Activated T-helper 1 cell treated with anti-CD3 and anti-CD28 coated beads, Interleukin-2, amount 50 U/mL, for 16 hours (primary cell): ENCODE results near the gene NDUFAF5.

Source experiments
- DNase-seq, 2 donors: peaks; one replicate each; pipeline ENCODE4 v3.0.0-alpha.2; 2020; ENCODE audit warnings: low read depth in 1 of 2, low spot score in 1 of 2

NDUFAF5 gene

DNA sequence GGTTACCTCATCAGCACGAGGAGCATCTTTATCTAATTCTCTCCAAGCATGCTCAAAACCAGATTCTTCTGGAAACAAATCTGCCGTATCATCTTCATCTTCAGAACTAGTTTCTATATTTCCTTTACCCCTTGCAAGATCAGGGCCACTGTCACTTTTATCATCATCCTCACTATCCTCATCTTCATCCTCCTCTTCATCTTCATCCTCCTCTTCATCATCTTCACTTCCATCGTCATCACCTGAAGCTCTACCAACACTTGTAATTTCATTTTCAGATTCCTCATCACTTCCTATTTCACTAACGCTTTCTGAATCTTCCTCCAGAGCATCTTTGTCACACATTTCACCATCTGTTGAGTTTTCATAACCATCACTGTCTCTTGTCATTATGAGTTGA lies 9.0 kb upstream of the NDUFAF5 start:
- no peak for DNase-seq

DNA sequence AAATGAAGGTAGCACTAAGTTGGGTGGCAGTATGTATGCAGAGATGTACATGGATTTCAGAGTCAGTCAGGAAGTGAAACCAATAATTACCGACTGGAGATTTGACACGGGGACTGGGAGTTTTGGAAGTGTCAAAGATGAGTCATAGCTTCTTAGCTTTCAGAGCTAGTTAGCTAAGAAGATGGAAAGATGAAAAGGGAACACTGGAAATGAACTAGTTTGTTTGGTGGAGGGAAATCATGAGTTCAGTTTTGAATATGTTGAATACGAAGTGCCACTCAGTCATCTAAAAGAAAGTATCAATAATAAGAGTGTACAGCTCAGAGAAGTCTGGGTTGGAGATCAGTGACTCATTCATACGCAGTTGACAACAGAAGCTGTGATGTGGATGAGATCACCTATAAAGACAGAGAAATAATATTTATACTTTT lies 7.6 kb upstream of the NDUFAF5 start:
- DNase-seq, result no peak

DNA sequence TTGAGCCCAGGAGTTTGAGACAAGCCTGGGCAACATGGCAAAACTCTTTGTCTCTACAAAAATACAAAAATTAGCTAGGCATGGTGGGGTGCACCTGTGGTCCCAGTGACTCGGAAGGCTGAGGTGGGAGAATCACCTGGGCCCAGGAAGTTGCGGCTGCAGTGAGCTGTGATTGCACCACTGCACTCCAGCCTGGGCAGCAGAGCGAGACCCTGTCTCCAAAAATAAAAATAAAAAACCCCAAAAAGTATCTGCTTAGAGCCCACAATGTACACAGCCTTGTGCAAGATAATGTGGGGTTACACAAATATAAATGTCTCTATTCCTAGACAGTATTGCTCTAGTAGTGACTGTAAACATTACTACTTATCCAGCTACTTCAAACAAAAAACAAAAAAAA lies 6.0 kb upstream of the NDUFAF5 start:
- no peak for DNase-seq

DNA sequence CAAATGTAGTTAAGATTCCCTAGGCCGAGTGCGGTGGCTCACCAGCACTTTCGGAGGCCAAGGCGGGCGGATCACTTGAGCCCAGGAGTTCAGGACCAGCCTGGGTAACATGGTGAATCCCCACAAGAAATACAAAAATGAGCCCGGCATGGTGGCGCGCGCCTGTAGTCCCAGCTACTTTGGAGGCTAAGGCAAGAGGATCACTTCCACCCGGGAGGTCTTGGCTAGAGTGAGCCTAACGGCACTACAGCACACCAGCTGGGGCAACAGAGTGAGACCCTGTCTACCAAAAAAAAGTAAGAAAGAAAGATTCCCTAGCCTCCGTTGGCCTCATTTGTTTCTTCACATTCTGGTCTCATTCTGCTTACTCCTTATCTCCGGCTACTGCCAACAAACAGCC lies 1.3 kb upstream of the NDUFAF5 start:
- no peak for DNase-seq

DNA sequence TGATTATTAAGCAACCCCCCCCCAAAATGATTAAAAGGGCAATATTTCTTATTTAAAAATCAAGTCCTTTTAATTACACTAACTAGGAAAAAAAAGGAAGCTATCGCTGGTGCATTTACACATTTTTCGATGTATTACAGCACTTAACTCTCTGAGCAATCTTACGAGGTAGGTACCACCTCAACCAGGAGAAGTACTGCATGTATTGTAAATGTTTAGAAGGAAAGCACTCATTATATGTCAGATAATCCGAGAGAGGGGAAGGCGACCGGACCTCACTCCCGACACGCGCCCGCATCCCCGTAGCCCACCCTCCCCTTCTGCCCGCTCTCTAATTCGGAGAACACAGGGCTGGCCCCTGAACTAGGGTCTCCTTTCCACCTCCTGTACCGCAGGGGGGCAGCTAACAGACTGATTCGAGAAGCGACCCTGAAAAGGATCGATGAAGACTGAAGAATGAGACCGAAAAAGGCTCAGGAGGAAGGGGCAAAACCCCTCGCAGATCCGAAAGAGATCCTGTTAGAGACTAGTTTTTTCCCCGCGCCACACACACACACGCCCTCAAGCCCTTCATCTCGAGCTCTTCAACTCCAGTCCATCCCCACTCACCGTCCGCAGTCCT lies 446 bp upstream of the NDUFAF5 start:
- no peak for DNase-seq

DNA sequence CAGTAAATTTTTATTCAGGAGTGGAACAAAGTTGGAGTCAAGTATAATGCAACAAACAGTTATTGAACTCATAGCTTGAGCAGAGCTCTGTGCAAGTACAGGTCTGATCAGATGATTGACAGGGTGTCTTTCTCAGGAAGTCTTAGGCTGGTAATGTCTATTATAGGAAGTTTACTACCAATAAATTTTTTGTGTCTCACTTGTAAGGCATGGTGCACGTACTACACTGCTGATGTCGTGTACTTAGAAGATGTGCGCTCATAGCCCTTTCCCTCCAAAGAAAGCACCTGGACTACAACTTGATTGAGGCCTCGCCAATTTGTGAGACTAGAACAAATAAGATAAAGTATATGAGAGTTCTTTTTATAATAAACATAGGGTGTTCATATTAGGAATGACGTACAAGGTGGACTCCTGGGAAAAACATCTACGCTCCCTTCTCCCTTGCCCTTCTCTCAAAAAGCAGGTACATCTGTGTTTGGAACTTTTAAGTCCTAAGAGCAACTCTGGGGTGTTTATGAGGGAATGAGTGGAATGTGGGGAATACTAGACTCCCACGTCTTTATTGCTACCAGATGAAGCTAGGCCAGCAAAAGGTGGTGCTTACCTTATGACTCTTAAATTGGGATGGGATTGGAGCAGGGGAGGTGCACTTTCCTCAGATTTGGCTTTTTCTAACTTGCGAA lies 1.5 kb downstream of the NDUFAF5 start:
- no peak for DNase-seq

DNA sequence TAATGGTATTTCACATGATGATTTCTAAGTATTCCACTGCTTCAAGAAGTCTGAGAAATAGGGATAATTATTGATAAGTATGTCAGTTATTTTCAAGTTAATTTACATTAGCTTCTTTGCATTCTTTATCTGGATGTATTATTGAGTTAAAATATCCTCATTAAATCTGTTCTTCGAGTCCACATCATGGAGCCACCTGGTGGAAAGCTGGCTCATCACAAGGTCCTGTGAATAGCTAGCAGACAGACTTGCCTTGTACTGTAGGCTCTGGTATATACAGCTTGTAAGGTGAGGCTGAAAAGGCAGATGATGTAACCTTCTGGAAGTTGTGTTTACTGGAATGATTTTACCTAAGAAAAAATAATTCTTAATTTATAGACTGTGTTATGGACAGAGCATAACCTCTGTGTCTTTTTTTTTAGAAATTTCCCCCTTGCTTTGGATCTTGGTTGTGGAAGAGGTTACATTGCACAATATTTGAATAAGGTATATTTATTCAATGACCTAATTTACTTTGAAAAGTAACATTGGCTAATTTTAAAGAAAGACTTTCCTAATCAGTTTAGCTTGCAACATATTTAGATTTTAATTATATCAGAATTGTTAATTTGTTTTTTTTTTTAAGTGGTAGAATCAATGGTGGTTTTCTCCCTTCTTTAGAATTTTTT lies 3.5 kb downstream of the NDUFAF5 start:
- DNase-seq, result no peak

DNA sequence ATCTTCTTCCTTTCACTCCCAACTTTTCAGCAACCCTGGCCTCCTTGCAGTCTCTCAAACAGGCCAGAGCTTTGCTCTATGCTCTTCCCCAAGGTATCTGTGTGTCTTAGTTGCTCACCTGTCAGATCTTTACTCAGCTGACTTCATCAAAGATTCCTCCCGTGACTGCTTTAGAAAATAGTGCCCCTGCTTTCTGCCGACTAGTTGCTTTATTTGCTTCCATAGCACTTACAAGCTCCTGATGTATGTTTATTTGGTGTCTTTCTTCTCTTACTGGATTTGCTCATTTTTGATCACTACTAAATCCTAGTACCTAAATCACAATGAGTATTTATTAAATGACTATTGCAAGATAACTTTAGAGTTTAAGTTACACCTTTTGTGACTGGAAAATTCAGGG lies 5.9 kb downstream of the NDUFAF5 start:
- DNase-seq, result no peak

DNA sequence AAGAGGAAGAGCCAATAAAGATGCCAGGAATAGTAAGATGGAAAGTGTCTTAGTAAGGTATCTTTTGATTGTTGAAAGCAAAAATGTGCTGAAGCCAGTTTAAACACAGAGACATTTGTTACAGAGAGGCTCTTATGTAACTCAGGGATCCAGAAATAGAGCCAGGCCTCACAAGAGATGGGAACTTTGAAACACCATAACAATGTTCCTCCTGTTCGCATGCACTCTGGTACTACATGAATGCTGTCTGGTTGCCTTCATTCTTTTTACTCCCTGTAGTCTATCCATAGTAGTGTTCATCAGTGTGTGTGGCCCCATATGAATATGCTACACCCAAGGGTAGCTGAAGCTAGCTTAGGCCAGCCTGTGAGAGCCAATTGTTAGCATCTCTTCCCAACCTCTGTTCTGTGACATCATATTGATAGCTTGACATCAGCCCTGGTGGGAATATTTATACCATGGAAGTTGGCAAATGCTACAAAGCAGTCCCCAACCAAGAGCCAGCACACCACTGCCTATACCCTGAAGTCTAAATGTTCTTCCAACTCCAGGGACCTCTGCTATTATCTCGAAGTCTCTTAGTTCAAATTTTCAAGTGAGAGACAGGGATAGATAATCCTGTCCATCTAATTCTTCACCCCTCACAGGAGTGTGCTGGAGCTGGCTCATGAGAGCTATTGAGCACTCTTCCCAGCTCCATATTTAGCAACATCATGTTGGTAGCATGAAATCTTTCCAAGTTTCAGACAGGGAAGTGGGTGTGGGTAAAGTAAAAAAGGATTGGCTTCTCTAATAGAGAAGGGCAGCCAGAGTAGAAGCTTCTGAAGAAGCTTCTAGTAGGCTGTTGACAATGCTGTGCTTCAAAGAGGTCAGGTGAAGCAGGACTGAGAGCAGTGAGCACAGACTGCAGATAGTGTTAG lies 7.0 kb downstream of the NDUFAF5 start:
- no peak for DNase-seq

DNA sequence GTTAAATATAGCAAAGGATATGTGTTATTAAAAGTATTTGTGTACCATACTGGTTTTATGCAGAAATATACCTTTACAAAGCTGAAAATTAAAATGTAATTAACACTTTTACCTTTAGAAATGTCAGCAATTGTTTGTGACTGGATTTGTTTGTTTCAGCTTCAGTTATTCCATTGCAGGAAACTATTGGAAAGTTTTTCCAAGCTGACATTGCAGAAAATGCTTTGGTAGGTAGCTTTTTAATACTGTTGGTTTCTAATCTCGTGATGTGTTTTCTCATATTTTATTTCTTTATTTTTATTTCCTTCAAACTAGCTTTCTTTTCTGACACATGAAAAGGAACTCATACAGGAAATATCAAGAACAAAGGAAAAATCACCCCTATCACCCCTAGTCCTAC lies 8.2 kb downstream of the NDUFAF5 start:
- DNase-seq, result no peak

DNA sequence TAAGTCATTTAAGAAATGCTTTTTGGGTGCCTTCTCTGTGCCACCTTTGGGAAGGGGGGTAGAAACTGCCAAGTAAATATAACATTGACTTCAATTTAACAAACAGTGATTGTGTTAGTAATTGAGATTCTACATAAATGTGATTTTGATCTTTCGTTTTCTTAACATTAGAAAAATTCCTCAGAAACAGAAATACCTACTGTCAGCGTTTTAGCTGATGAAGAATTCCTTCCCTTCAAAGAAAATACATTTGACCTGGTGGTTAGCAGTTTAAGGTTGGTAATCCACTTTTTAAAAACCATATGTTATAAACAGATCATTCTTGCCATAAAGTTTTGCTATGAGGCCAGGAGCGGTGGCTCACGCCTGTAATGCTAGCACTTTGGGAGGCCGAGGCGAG lies 9.8 kb downstream of the NDUFAF5 start:
- DNase-seq, result no peak

DNA sequence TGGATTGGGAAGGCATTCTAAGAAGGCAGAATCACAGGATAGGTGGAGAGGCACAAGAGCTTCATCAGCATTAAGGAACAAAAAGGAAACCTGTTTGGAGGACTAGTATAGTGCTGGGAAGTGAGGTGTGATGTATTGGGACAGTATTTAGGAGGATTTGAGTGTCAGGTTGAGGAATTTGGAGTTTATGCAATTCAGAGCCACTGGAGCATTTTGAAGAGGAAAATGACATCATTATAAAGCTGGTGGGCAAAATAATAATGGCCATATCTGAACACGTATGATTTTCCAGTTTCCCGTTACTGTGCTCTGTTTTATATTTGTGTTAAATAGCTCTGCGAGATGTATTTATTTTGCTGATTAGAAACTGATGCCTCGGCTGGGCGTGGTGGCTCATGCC lies 14.2 kb downstream of the NDUFAF5 start:
- DNase-seq, result no peak

DNA sequence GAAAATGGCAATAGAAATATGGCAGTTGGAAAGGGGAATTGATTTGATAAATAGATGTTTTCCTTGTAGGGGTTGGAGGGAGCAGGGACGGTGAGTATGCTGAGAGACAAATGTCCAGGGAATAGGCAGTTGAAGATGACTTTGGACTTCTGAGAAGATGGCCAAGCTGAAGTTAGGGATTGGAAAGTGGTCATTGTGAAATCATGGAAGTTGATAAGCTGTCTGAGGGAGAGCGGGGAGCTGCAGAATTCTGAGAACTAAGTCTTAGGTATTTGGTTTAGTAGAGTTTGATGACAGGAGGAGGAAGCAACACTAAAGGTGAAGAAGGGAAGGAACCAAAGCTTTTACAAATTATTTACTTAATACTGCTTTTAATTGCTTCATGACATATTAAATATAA lies 15.1 kb downstream of the NDUFAF5 start:
- no peak for DNase-seq

DNA sequence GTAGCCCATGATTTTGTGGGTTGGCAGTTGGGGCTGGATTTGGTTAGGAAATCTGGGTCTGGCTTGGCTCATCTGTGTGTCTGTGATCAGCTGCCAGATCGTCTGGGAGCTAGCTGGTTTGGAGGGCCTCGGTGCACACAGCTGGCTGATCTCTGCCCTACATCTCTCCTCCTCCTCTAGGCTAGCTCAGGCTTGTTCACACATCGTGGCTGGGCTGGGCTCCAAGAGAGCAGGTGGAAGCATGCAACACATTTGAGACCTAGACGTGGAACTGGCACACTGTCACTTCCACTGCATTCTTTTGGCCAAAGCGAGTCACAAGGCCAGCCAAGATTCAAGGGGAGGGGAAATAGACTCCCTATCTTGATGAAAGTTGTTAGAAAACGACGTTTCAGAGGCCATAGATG lies 15.9 kb downstream of the NDUFAF5 start:
- no peak for DNase-seq

DNA sequence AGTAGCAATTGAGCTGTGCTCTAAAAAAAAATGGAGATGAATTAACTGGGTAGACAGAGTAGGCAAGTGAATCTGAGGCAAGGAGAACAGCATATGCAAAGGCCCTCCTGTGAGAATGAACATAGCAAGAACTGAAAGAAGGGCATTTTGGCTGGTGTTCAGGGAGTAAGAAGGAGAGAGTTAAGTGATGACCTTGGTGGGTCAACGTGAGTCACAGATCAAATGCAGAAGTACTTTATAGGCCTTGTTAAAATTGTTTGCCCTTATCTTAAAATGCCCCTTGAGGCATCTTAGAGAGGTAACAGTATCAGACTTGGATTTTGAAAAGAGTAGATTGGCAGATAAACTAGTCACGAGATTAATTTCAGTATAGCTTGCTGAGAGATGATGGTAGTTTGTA lies 24.5 kb downstream of the NDUFAF5 start:
- DNase-seq, result no peak

DNA sequence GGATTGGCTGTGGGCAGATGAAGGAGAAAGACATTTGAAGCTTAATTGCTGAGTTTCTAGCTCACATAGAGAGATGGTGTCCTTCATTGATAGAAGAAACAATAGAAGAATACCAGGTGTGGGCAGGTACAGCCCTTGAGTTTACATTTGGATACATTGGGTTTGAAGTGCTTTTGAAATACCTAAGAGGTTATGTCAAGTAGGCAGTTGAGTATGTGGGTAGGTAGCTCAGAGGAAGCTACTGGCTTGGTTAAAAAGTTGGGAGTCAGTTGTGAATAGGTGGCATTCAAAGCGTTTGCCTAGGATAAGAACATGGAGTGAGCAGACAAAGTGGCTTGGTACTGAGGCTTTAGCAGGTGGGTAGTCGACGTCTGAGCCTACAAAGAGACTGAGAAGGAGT lies 25.0 kb downstream of the NDUFAF5 start:
- DNase-seq, result no peak

DNA sequence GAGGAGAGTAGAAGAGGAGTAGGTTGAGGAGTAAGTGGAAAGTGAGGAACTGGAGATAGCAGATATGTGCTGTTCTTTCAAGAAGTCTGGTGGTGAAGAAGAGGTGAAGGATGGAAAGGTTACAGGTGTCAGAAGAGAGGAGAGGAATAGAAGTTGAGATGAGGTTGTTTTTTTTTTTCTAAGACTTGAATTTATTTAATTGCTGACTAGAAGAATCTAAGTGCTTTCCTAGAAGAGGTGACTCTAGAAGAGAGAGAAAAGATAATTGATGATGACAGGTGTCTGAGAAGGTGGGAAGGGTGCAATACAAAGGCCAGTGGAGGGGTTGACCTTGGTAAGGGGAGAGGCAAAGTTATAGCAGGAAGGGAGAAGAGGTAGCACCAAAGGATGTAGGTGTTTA lies 25.6 kb downstream of the NDUFAF5 start:
- no peak for DNase-seq

DNA sequence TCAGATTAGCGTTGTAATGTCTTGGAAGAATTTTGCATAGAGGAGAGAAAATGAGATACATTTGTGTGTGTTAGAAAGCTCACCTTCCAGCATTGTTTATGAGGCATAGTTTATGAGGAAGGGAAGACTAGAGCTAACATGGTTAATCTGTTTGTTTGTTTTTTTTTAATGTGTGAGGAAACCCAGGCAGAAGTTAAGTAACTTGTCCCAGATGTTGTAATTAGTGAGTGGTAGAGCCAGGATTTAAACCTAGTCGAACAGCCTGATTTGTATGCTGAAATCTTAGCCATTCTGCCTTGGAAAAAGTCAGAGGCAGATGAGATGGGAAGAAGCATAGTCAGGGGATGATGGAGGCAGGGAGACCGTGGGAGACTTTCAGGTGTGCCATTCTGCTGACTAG lies 29.1 kb downstream of the NDUFAF5 start:
- DNase-seq, result no peak

DNA sequence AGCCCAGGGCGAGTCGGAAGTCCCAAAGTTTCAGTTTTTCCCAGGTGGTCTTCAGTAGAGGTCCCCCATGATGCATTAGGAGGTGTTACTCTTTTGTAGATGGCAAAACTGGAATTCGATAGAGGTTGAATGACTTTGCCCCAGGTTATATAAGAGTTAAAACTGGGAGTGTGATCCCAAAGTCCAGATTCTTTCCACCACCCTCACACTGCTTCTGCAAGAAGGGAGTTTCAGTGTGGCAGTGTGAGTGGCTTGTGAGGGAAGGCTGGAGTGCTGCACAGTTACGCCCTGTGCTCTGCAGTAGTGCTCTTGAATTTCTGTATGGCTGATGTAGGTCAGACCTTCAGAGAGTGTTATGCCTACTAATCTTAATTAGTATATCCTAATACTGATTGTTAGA lies 29.8 kb downstream of the NDUFAF5 start:
- DNase-seq, result no peak

DNA sequence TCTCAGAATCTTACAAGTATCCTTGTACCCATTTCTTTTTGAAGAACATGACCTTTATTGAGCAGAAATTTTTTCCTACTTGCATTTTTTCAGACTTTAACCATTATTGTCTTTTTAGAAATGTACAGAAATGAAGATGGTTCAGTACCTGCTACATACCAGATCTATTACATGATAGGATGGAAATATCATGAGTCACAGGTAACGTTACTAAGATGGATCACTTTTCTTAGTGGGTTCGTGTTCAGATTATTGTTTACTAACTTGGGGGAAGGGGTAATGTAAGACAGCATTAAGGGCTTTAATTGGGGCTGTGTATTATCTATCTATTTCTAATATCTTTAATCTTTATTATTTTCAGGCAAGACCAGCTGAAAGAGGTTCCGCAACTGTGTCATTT lies 31.9 kb downstream of the NDUFAF5 start:
- DNase-seq, result no peak

DNA sequence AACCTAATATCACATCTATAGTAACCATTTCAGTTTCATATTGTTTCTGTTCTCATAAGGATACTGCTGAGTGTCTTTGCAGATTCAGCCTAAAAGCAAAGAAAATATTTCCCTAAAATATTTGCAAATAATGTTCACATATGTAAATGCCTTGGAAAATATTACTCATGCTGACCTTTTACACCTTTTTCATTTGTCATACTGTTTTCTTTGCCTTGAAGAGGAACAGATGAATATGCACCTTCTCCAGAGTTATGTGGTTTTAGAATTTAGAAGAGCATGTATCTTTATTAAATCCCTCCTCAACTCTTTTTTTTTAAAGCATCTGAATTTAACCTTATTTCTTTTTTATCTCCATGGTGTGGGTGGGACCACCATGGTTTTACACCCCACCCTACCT lies 32.5 kb downstream of the NDUFAF5 start:
- no peak for DNase-seq
